HEK293 (cell line): ENCODE data around the gene C9orf152.

ENCODE experiments used
- CTCF ChIA-PET: fragments of 350-600 bp; formaldehyde crosslinking; extraction: SDS; loops from one replicate; lab custom pipeline; 2021; ENCODE audit warnings: antibody characterized with exemption; lab: Yijun Ruan, JAX
- POLR2A ChIA-PET: fragments of 300-600 bp; formaldehyde crosslinking; extraction: SDS; loops from one replicate; lab custom pipeline; 2020; ENCODE audit warnings: antibody characterized with exemption, inconsistent platforms; lab: Yijun Ruan, JAX
- H3K27ac ChIP-seq: fragments of 200-500 bp; sonication (Bioruptor generic); 2 replicates; pipeline ENCODE4 v1.5.1; 2014; ENCODE audit warnings: low read depth, low read length, control low read depth, inconsistent platforms; ENCODE audit errors: extremely low read depth
- H3K36me3 ChIP-seq, 2 experiments: fragments of 200-500 bp in 1 of 2; sonication (Bioruptor generic) in 1 of 2; 1 replicate in 1 of 2; 2 replicates in 1 of 2; pipeline ENCODE4 v1.5.1; 2014 to 2017; ENCODE audit warnings: inconsistent platforms in 2 of 2, low read length in 2 of 2; ENCODE audit not compliant: control insufficient read depth in 2 of 2, insufficient read depth in 1 of 2
- H3K4me1 ChIP-seq: fragments of 200-500 bp; sonication (Bioruptor generic); 2 replicates; pipeline ENCODE4 v1.5.1; 2014; ENCODE audit warnings: mild to moderate bottlenecking, low read length, inconsistent platforms; ENCODE audit not compliant: control insufficient read depth, insufficient read depth
- H3K4me3 ChIP-seq: 2 replicates; pipeline ENCODE4 v1.5.1; 2011; ENCODE audit warnings: low read depth, mild to moderate bottlenecking, control low read depth, low read length, moderate library complexity
- H3K9me3 ChIP-seq: fragments of 200-500 bp; sonication (Bioruptor generic); 2 replicates; pipeline ENCODE4 v1.5.1; 2014; ENCODE audit warnings: low read depth, low read length, inconsistent platforms; ENCODE audit not compliant: control insufficient read depth, insufficient read depth
- GLIS2 ChIP-seq: fragments of 450-650 bp; formaldehyde crosslinking; IDR thresholded peaks from 2 replicates; pipeline ENCODE4 v1.5.1; 2016; ENCODE audit warnings: missing biosample characterization, missing genetic modification characterization
- HOXD13 ChIP-seq: sonication (generic); formaldehyde crosslinking; IDR thresholded peaks from 2 replicates; pipeline ENCODE4 v1.8.0; 2022; ENCODE audit warnings: missing genetic modification reagents, borderline replicate concordance
- IKZF3 ChIP-seq: fragments of 450-650 bp; IDR thresholded peaks from 2 replicates; pipeline ENCODE4 v1.5.0; 2018; ENCODE audit warnings: missing biosample characterization, mild to moderate bottlenecking, missing genetic modification characterization, moderate library complexity
- PRDM2 ChIP-seq: fragments of 450-650 bp; formaldehyde crosslinking; IDR thresholded peaks from 2 replicates; pipeline ENCODE4 v1.5.1; 2016; ENCODE audit warnings: missing biosample characterization, missing genetic modification characterization, borderline replicate concordance
- RBAK ChIP-seq: fragments of 450-650 bp; formaldehyde crosslinking; IDR thresholded peaks from 2 replicates; pipeline ENCODE4 v1.5.1; 2016; ENCODE audit warnings: missing biosample characterization, missing genetic modification characterization
- SETDB1 ChIP-seq: IDR thresholded peaks from one replicate; pipeline ENCODE4 v1.6.1; 2017; ENCODE audit warnings: mild to moderate bottlenecking, low read length, moderate library complexity, mixed read lengths; ENCODE audit not compliant: insufficient read length
- WT1 ChIP-seq: fragments of 450-650 bp; formaldehyde crosslinking; IDR thresholded peaks from 2 replicates; pipeline ENCODE4 v1.5.1; 2016; ENCODE audit warnings: missing biosample characterization, missing genetic modification characterization
- ZBTB1 ChIP-seq: fragments of 450-650 bp; formaldehyde crosslinking; IDR thresholded peaks from 2 replicates; pipeline ENCODE4 v1.5.1; 2016; ENCODE audit warnings: missing biosample characterization, missing genetic modification characterization
- ZNF114 ChIP-seq: fragments of 450-650 bp; formaldehyde crosslinking; IDR thresholded peaks from 2 replicates; pipeline ENCODE4 v1.5.0; 2017; ENCODE audit warnings: missing biosample characterization, missing genetic modification characterization
- ZNF133 ChIP-seq: fragments of 450-650 bp; formaldehyde crosslinking; IDR thresholded peaks from 2 replicates; pipeline ENCODE4 v1.5.1; 2016; ENCODE audit warnings: missing biosample characterization, missing genetic modification characterization
- ZNF184 ChIP-seq: fragments of 450-650 bp; IDR thresholded peaks from 2 replicates; pipeline ENCODE4 v1.5.1; 2018; ENCODE audit warnings: missing biosample characterization, mild to moderate bottlenecking, missing genetic modification characterization
- ZNF292 ChIP-seq: fragments of 450-650 bp; formaldehyde crosslinking; IDR thresholded peaks from 2 replicates; pipeline ENCODE4 v1.5.1; 2016; ENCODE audit warnings: low read depth, missing biosample characterization, missing genetic modification characterization, borderline replicate concordance
- ZNF621 ChIP-seq: fragments of 450-650 bp; formaldehyde crosslinking; IDR thresholded peaks from 2 replicates; pipeline ENCODE4 v1.5.1; 2017; ENCODE audit warnings: missing biosample characterization, missing genetic modification characterization
- ZNF645 ChIP-seq: fragments of 450-650 bp; formaldehyde crosslinking; IDR thresholded peaks from 2 replicates; pipeline ENCODE4; 2016; ENCODE audit warnings: missing biosample characterization, missing genetic modification characterization
- TF ChIP-seq, protein P1 (sequence below): fragments of 450-650 bp; formaldehyde crosslinking; IDR thresholded peaks from 2 replicates; pipeline ENCODE4 v1.5.1; 2016; ENCODE audit warnings: missing biosample characterization, missing genetic modification characterization
- TF ChIP-seq, protein P2 (sequence below): fragments of 450-650 bp; formaldehyde crosslinking; IDR thresholded peaks from 2 replicates; pipeline ENCODE4 v1.5.1; 2016; ENCODE audit warnings: missing biosample characterization, missing genetic modification characterization

C9orf152 gene

DNA sequence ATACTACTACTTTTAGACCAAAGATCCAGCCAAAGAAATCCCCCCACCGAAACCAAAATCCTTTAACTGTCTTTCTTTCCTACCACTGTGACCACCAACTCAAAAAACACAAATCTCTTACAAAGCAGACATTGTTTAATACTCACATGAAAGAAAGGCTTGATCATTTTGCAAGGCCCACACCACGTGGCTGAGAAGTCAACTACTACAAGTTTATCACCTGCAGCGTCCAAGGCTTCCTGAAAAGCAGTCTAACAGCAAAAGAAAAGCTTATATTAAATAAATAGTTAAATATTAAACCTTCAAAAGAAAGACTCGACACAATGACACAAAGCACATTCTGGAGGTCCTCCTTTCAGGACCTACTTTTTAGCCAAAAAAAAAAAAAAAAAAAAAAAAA, 43.3 kb upstream of the C9orf152 start:
- CTCF ChIA-PET: no interaction called here
- Histone ChIP-seq H3K4me1 (0 out of 2 replicates have a peak, but pooled peaks cover 2% of the 10 kb centered on the region), H3K36me3 (peaks cover 0 to 42% of the 10 kb centered on the region in 2 experiments; a peak in 2 of 3 replicates), H3K27ac (no peak overlapping the region), H3K9me3 (no peaks in the 10 kb centered on the region), H3K4me3 (no peak overlapping the region)
- TF ChIP-seq ZNF292 (tag by site-specific recombination) (no peak), IKZF3 (tag by site-specific recombination) (no peak), ZNF133 (tag by site-specific recombination) (no peak), WT1 (tag by site-specific recombination) (no peak), ZBTB1 (tag by site-specific recombination) (no peak), RBAK (tag by site-specific recombination) (no peak), SETDB1 (no peak), ZNF184 (no peak), GLIS2 (tag by site-specific recombination) (no peak), ZNF621 (tag by site-specific recombination) (no peak), PRDM2 (tag by site-specific recombination) (no peak), HOXD13 (no peak), ZNF114 (tag by site-specific recombination) (no peak)
- TF ChIP-seq, protein P1, sequence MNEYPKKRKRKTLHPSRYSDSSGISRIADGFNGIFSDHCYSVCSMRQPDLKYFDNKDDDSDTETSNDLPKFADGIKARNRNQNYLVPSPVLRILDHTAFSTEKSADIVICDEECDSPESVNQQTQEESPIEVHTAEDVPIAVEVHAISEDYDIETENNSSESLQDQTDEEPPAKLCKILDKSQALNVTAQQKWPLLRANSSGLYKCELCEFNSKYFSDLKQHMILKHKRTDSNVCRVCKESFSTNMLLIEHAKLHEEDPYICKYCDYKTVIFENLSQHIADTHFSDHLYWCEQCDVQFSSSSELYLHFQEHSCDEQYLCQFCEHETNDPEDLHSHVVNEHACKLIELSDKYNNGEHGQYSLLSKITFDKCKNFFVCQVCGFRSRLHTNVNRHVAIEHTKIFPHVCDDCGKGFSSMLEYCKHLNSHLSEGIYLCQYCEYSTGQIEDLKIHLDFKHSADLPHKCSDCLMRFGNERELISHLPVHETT (tag by site-specific recombination): no peak
- POLR2A ChIA-PET: interaction anchor here (0.6 kb wide), 1 partner anchor 27 kb away, joined by 3 read pairs; no protein-coding TSS in a partner anchor

DNA sequence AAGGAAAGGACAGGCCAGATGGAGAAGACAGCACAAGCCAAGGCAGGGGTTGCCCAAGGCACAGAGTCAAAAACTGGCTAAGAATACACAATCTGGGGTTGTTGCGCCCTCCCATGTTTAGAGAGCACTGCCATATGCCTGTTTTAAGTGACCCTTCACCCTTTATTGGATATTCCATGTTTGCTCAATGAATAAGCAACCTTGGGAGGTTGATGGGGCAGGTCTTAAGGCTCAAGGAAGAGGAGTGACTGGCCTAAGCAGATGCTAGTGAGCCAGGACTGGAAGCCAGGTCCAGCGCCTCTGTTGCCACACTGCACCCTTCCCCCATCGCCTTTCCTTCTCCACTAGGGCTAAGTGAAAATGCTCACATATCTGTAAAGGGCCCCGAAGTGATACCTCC, 41.6 kb upstream of the C9orf152 start:
- Histone ChIP-seq H3K4me3 (no peak overlapping the region), H3K9me3 (no peaks in the 10 kb centered on the region), H3K4me1 (0 out of 2 replicates have a peak, but pooled peaks cover 2% of the 10 kb centered on the region), H3K27ac (no peak overlapping the region), H3K36me3 (peaks cover 2 to 55% of the 10 kb centered on the region in 2 experiments)
- ChIA-PET CTCF (no interaction called here), POLR2A (no interaction called here)
- no peak for TF ChIP-seq ZNF645 (tag by site-specific recombination)
- TF ChIP-seq, protein P2, sequence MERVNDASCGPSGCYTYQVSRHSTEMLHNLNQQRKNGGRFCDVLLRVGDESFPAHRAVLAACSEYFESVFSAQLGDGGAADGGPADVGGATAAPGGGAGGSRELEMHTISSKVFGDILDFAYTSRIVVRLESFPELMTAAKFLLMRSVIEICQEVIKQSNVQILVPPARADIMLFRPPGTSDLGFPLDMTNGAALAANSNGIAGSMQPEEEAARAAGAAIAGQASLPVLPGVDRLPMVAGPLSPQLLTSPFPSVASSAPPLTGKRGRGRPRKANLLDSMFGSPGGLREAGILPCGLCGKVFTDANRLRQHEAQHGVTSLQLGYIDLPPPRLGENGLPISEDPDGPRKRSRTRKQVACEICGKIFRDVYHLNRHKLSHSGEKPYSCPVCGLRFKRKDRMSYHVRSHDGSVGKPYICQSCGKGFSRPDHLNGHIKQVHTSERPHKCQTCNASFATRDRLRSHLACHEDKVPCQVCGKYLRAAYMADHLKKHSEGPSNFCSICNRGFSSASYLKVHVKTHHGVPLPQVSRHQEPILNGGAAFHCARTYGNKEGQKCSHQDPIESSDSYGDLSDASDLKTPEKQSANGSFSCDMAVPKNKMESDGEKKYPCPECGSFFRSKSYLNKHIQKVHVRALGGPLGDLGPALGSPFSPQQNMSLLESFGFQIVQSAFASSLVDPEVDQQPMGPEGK (tag by site-specific recombination): no peak
